NCI-H82 treated with DMSO at 0.1 percent for 48 hours (cell line): ENCODE measurements around the gene LRRC23.

Experiments
- DNase-seq: peaks from one replicate; lab custom pipeline; 2025; ENCODE audit not compliant: unreplicated experiment; lab: John Stamatoyannopoulos, UW

Gene LRRC23

GRCh38 chr12:6955108-6956020, 50.7 kb downstream of the LRRC23 start:
- DNase-seq: no peak

GRCh38 chr12:6956021-6956727, 51.6 kb downstream of the LRRC23 start:
- DNase-seq: no peak

GRCh38 chr12:6957151-6957701, 52.6 kb downstream of the LRRC23 start:
- DNase-seq: no peak

DNA sequence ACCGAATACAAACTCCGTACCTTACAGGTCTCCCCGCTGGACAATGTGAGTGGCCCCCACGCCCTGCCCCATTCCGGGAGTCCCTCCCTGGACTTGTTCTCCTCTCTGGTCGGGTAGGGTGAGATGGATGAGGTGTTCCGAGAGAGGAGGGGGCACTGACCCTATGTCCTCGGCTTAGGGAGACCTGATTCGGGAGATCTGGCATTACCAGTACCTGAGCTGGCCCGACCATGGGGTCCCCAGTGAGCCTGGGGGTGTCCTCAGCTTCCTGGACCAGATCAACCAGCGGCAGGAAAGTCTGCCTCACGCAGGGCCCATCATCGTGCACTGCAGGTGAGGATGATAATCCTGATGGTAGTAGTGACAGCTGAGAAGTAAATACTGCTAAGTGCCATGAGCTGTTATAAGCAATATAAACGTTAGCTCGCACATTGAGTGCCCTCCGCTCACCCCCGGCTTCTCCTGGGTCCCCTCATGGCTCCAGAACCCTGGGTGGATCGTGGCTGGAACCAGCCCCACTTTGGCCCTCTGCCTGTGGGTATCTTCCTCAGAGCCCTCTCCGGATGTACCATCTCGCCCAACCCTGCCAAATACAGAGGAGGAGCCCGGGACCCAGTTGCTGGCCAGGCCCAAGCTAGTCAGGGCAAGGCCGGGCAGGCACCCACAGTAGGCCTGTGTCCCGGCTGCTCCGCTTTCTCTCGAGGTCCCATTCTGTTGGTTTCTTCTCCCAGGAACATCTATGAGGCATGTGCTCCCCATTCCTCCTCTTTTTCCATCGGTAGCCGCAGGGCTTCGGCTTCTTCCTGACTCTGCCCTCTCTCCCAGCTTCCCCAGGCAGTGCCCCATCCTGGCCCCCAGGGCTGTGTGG, 53.4 kb downstream of the LRRC23 start:
- DNase-seq: no peak

GRCh38 chr12:6958609-6959057, 54.0 kb downstream of the LRRC23 start:
- no peak for DNase-seq

DNA sequence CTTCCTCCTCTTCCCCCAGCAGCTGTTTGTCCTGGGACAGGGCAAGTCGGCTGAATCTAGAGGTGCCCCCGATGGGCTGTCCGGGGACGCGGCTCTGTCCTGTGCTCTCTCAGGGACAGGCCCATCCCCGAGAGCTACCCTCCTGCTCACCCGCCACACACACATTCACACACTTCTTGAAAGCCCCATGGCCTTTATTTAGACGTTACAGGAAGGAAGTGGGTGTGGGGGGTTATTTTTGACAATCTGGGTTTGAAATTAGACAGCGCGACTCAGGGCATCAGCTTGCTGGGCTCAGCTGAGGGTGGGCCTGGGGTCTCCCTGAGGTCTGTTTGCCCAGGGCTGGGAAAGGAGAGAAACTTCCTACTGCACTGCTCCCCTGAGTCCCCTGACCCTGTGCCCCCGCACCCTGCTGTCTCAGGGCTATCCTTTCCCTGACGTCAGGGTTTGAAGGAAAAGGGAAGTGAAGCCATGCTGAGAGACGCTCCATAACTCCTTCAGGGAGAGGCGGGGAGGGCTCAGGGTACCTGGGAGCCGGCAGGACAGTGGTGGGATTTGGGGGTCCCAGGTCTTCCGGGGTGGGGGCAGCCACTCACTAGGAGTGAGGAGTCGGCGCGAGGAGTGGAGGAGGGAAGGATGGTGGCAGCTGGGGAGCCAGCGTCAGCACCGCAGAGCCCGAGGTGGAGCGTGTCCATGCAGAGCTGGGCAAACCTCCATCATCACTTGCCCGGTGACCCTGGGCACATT, 54.6 kb downstream of the LRRC23 start:
- DNase-seq: no peak

DNA sequence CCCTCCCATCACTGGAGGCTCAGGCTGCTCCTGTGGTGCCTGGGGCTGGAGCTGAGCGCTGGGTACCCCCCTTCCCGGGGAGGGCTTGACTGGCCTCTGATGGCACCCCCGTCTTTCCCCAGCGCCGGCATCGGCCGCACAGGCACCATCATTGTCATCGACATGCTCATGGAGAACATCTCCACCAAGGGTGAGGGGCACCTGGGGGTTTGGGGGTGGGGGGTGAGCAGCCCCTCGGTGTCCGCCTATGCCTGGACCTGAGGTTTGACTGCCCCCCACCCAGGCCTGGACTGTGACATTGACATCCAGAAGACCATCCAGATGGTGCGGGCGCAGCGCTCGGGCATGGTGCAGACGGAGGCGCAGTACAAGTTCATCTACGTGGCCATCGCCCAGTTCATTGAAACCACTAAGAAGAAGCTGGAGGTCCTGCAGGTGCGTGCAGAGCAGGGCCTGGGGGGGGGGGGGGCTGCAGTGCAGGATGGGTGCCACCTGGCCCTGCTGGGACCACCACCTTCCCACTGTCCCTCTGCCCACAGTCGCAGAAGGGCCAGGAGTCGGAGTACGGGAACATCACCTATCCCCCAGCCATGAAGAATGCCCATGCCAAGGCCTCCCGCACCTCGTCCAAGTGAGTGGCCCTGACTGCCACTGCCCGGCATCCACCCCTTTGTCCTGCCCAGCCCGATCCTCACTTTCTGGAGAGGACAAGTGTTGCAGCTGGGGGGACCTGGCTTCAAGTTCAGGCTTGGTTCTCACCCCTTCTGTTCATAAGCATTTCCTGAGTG, 55.4 kb downstream of the LRRC23 start:
- no peak for DNase-seq

GRCh38 chr12:6960593-6961277, 56.1 kb downstream of the LRRC23 start:
- no peak for DNase-seq

- no peak for DNase-seq
Measured at GRCh38 chr12:6961278-6961694, 56.7 kb downstream of the LRRC23 start.

- DNase-seq: peak; percentile 45
Measured at GRCh38 chr12:6961695-6962284, 57.2 kb downstream of the LRRC23 start.

DNA sequence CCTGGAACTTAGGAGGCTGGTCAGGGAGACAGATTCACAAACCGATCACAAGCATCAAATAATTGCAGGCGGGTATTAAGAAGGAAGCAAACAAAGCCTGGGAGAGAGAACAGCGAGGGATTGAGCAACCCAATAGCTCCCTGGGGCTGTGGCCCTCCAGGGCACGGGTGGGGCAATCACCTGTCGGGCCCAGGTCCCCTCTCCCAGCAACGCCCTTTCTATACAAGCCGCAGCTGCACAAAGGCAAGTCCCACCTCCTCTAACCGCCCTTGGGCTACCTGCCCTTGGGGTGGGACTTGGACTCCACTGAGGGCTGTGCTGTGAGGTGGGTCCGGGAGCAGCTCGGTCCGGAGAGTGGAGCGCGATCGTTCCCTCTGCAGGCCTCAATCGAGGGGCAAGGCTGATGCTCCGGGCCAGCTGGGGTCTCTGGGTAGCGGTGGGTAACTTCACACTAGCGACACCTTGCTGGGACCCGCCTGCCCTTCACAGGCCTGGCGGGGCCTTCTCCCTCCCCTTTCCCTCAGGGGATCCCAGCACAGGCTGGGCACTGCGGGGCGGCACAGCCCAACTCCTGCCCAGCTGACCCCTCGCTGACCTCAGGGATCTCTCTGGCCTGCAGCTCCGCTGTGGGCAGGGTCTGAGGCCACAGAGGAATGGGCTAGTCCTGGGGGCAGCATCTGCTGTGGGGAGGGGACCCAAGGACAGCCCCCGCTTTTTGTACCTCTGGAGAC, 57.8 kb downstream of the LRRC23 start:
- no peak for DNase-seq

- DNase-seq: no peak
Measured at GRCh38 chr12:6963016-6963731, 58.6 kb downstream of the LRRC23 start.
